PFSK-1 (cell line): ENCODE measurements around the gene UBE2V1.

Source experiments
- FOXP2 ChIP-seq: optimal IDR thresholded peaks from 2 replicates; pipeline ENCODE3; 2011; ENCODE audit warnings: borderline replicate concordance, control low read depth, inconsistent platforms; ENCODE audit not compliant: insufficient read depth; ENCODE audit errors: extremely low read length, extremely low read depth
- POLR2AphosphoS5 ChIP-seq: IDR thresholded peaks from 2 replicates; pipeline ENCODE4 v1.6.1; 2012; ENCODE audit warnings: low read depth, mild to moderate bottlenecking, control low read depth, low read length, moderate library complexity
- REST ChIP-seq, 2 experiments: IDR thresholded peaks; 2 replicates each; pipeline versions ENCODE4 v1.6.1 to v1.8.0; 2011 to 2012; ENCODE audit warnings: low read depth in 2 of 2, low read length in 2 of 2, control low read depth in 1 of 2, inconsistent platforms in 1 of 2, mild to moderate bottlenecking in 1 of 2, moderate library complexity in 1 of 2; ENCODE audit not compliant: insufficient read depth in 1 of 2
- SIN3A ChIP-seq: IDR thresholded peaks from 2 replicates; pipeline ENCODE4 v1.6.1; 2012; ENCODE audit warnings: mild to moderate bottlenecking, low read length, moderate library complexity, borderline replicate concordance; ENCODE audit not compliant: insufficient read depth
- TAF1 ChIP-seq: IDR thresholded peaks from 2 replicates; pipeline ENCODE4 v1.6.1; 2012; ENCODE audit warnings: low read length, control low read depth, borderline replicate concordance; ENCODE audit not compliant: insufficient read depth

UBE2V1 gene

GRCh38 chr20:50062006-50062838, 50.7 kb downstream of the UBE2V1 start:
- no peak for TF ChIP-seq POLR2AphosphoS5
- no peak for TF ChIP-seq FOXP2
- TF ChIP-seq REST (IDR thresholded peaks at IDR 0.05; ENCODE audit: insufficient read depth in 1 of 2, low read depth in 2 of 2, low read length in 2 of 2) = no peak
- TF ChIP-seq TAF1 = no peak

- TF ChIP-seq TAF1 (no peak), FOXP2 (no peak), REST (IDR thresholded peaks at IDR 0.05; ENCODE audit: insufficient read depth in 1 of 2, low read depth in 2 of 2, low read length in 2 of 2) (no peak), SIN3A (no peak), POLR2AphosphoS5 (no peak)
These were observed 51.6 kb downstream of the UBE2V1 start for GRCh38 chr20:50061151-50062005.

GRCh38 chr20:50058662-50059402, 54.1 kb downstream of the UBE2V1 start:
- no peak for TF ChIP-seq TAF1
- no peak for TF ChIP-seq REST (IDR thresholded peaks at IDR 0.05; ENCODE audit: insufficient read depth in 1 of 2, low read depth in 2 of 2, low read length in 2 of 2)
- no peak for TF ChIP-seq POLR2AphosphoS5
- TF ChIP-seq SIN3A = no peak
- TF ChIP-seq FOXP2 = no peak

GRCh38 chr20:50057714-50058053, 55.3 kb downstream of the UBE2V1 start:
- TF ChIP-seq POLR2AphosphoS5 (no peak), SIN3A (no peak), TAF1 (no peak), REST (IDR thresholded peaks at IDR 0.05; ENCODE audit: insufficient read depth in 1 of 2, low read depth in 2 of 2, low read length in 2 of 2) (no peak), FOXP2 (no peak)
